ENCODE measurements around the gene SLX9.

SLX9 gene

GRCh38 chr21:44949161-44949778 is 9.4 kb downstream of the SLX9 start:
- no peak for DNase-seq

GRCh38 chr21:44949779-44950198 is 10.0 kb downstream of the SLX9 start:
- DNase-seq = peak; percentile 66

DNA sequence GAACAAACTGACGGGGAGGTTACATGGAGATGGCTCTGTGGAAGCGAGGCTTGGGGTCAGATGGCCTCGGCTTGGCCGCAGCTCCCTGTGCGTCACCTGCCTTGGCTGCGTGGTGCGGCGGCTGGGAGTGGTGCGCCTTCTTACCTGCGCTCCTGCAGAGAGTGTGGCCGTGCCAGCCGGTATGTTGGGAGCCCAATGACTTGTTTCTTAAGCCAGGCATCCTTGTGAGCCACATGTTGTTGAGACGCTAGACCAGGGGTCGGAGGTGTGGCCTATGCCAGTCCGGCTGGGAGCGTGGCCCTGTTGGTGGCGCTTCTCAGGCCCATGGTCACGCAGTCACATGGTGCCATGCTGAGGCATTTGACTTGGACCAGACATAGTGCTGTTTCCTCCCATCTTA is 10.5 kb downstream of the SLX9 start:
- DNase-seq = no peak

DNA sequence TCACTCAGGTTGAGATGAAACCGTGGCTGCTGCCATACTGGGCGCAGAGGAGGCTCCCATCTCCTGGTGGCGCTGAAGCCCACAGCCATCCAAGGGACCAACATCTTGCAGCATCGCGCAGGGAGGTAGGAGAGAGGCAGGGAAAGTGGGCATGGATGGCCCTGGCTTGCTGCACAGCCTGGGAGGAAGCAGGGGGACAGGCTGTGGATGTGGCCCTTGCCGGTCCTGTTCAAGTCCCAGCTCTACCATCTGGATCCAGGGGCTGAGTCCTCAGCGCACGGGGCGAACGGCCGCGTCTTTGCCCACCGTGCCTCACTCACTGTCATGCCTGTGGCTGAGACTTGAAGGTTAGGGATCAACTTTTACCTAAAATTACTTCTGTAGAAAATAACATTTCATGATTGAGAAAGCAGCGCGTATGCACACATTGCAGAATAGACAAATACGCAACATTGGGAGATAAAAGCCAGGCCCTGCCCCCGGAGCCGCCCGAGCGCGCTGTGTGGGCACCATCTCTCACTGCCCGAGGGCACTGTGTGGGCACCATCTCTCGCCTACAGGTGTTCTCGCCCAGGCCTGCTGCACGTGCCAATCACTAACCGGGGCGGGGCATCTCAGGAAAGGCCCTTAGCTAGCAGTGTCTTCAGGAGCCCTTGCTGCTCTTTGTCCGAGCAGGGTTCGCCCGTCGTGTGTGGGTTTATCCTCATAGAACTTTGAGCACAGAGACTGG is 11.5 kb downstream of the SLX9 start:
- no peak for DNase-seq

DNA sequence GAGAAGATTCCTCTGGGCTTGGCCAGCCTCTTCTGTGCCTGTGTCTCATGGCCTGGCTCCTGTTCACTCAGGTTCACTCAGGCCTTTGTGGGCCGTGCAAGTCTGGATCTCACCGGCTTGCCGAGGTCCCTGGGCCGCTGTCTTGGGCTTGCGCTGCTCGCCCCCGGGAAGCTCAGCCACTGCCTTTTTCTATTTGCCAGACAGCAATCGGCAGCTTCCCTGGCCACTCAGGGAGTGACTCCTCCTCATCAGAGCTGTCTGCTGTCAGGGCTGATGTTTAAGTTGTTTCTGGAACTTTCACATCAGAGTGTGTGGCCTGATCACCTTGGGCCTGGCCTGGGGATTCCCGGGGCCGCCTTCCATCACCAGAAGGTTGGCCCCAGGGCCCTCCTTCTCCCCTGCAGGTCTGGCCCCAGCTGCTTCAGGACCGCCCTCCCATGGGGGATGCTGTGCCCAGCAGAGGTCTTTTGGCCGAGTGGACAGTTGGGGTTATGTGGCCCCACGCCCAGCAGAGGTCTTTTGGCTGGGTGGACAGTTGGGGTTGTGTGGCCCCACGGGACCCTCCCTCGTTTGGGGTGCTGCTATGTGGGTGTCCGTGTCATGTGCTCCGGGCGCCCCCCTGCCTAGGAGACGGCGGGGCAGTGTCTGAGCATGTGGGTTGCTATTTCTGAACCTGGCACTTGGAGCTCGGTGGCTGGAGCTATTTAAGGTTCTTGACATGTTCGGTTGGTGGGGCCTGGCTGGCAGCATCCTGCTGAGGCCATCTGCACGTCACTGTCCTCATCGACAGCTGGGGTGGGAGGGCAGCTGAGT is 12.5 kb downstream of the SLX9 start:
- DNase-seq = no peak

GRCh38 chr21:44952929-44953627 is 13.2 kb downstream of the SLX9 start:
- no peak for DNase-seq

- DNase-seq = no peak
Observed at GRCh38 chr21:44953628-44954021, 13.8 kb downstream of the SLX9 start.

DNA sequence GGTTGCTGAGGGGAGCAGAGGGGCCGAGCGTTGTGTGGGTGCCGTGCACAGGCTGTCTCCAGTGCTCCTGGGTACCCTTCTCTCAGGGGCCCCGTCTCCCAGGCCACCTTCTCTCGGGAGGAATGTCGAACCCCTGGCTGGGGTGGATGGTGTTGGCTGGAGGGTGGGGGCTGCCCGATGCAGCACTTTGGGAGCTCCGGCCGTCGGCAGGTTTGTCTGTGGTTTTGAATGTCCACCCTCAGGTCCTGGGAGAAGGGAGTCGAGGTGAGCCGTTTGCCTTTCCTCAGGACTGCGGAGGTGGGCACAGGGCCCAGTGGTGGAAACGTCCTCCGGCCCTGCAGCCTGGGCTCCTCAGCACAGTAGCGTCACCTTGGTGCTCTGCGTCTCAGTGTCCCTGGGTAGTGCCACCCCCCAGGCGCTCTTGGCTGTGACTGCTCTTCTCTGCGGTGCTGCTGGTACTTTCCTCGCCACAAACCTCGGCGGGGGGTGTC is 14.5 kb downstream of the SLX9 start:
- DNase-seq = no peak

- DNase-seq = peak; percentile 14
Observed at GRCh38 chr21:44955141-44955797, 15.4 kb downstream of the SLX9 start.

GRCh38 chr21:44955798-44956175 is 16.0 kb downstream of the SLX9 start:
- no peak for DNase-seq

DNA sequence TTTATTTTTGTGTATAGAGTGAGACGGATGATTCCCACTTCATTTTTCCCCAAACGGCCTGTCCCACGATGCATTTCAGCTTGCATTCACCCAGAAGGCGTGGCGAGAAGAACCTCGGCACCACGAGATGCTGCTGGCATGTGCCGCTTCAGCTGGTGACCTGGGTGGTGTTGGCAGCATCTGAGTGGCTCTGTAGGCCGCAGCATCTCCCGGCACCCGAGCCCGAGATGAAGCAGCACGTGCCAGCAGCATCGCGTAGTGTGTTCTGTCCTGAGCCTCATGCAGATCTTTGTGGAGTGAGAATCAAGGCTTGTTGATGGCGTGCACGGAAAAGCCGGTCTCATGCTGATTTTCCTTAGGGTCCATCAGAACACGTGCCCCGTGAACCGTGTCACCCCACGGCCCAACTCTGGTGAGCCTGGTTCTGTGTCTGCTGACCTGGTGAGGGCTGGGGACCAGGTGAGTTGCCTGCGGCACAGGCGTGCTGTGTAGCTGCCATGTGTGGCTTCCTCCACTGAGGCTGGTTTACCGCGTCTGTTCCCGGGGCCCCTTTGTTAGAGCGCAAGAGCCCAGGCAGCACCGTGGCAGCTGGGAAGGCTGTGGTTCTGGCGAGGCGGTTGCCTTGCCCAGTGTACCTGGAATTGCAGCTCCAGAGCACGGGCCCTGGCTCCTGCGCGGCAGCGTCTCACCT is 16.7 kb downstream of the SLX9 start:
- no peak for DNase-seq

DNA sequence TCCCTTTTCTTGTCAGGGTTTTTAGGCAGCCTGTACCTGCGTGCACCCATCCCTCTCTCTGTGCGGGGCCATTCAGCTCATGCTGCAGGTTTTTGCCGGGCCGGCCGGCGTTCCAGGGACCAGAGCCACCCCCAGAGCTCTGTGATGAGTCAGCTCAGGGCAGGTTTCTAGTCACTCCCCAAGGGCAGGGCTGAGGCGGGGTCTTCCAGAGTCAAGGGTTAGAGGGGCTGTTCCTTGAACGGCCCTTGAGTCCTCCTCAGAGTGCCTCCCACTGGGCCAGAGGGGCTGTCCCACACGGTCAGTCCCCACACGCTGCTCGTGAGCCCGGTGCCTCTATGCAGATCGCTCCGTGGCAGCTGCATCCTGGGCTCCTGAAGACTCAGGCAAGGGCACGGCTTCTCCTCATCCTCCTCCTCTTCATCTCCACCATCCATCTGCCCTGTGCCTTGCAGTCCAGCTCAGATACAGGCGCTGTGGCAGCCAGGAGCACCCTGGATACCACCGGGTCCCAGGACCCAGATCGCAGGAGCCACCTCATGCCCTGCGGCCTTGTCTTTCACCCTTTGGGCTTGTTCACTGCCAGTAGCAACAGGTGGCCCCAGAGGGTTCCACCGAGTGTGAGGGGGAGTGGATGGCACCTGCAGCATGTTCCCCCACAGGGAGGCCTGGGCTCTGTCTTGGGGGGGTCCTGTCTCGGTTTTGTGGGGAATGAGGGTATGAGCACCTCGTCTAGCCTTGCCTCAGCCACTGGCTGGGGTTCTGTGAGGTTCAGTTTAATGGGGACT is 17.4 kb downstream of the SLX9 start:
- DNase-seq = no peak

GRCh38 chr21:44957901-44958451 is 18.1 kb downstream of the SLX9 start:
- DNase-seq = no peak

DNA sequence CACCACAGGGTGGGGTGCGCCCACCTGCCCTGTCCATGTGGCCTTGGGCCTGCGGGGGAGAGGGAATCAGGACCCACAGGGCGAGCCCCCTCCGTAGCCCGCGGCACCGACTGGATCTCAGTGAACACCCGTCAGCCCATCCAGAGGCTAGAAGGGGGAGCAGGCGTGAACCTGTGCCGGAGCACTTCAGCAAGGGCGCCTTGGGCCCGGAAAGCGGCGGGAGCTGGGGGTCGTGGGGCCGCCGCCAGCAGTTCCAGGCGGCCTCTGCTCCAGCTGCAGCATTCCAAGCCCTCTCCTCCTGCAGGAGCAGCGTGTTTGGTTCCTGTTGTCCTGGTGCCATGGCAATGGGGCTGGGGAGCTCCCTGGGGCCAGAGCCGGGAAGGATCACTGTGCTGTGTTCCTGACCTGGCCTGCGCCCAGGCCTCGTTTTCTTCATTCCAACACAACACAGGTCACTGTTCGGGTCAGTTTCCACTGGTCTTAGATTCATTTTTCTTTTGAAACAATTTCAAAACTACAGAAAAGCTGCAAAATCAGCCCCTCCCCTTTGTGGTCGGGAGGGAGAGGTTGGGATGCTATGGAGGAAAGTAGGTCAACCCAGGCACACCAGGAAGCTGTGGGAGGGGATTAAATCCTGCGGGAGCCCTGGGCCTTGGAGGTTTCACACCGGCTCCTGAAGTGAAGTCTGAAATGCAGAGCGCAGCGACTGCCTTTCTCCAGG is 18.8 kb downstream of the SLX9 start:
- DNase-seq = peak; percentile 77

DNA sequence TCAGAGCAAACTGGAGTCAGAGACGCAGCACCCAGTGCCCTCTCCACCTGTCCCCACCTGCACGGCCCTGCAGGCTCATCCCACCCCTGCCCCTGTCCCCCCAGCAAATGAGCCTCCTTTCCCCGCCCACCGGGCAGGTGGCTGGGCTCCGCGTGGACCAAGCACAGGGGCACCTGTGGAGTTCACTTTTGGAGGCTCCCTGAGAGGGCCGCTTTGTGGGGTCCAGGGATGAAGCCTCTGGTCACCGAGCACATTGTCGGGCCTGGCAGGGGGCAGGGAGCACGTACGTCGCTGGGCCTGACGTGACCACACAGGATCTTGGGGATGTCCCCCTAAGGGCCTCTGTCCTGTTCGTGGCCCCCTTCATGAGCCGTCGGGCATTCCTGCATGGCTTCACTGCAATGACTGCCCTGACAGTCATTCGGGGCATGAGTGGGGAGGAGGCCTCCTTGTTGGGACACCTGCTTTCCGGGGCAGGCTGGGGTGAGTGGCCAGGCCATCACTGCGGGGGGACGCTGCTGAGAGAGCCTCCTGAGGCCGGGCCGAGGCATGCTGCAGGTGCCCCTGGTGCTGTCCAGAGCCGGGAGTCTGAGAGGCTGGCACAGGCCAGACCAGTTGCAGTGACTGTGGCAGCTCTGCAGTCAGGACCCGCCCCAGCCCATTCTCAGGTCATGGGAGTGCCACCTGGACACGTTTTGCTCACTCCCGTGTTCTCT is 19.7 kb downstream of the SLX9 start:
- no peak for DNase-seq

GRCh38 chr21:44960141-44961092 is 20.6 kb downstream of the SLX9 start:
- no peak for DNase-seq

DNA sequence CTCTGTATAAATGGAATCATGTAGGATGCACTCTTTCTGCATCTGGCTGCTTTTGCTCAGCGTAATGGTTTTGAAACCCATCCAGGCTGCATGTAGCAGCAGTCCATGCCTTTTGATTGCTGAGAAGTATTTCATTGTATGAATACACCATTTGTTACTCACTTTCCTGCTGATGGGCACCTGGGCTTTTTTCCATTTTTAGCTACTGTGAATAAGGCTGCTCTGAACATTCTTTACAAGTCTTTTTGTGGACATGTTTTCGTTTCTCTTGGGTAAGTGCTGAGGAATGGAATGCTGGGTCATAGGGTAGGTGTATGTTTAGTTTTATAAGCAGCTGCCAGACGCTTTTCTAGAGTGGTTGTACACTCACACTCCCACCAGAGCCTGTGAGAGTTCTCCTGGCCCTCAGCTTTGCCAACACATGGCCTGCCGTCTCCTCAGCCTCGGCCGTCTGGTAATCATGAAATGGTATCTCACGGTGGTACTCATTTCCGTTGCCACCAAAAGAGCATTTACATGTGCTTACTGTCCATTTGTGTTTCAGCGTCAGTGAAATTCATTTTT is 22.7 kb downstream of the SLX9 start:
- peak; percentile 99 for DNase-seq

DNA sequence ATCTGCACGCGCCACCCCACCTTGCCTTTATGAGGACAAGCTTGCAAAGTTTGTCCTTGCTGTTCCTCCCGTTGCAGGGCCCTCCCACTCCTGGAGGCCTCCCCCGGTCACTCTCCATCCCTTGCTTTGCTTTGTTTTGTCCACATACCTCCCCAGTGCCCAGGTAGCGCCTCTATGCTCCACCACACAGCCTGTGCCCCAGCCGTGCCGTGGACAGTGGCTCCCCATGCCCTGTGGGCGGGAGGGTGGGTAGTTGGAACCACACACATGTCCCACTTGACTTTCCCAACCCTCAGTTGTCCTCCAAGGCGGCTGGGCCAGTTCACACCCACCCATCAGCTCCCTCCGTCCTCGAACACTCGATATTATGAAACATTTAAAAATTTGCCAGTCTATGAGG is 24.6 kb downstream of the SLX9 start:
- DNase-seq = no peak

All from fibroblast of upper back skin (primary cell).